Retinal pigment epithelial cell (primary cell): ENCODE data around the gene FAM162A.

ENCODE experiments used
- DNase-seq: peaks from one replicate; pipeline ENCODE4 v3.0.0-alpha.2; 2010; ENCODE audit warnings: low read depth
- H3K4me3 ChIP-seq: 2 replicates; pipeline ENCODE4 v1.5.1; 2011; ENCODE audit warnings: mild to moderate bottlenecking, low read length, control low read depth, moderate library complexity
- CTCF ChIP-seq: conservative IDR thresholded peaks from 2 replicates; pipeline ENCODE4 v1.5.1; 2011; ENCODE audit warnings: low read depth, low read length, control low read depth, inconsistent platforms

Gene FAM162A

GRCh38 chr3:122387709-122388108, 3.7 kb downstream of the FAM162A start:
- TF ChIP-seq CTCF: no peak
- H3K4me3 ChIP-seq: no peak overlapping the region
- DNase-seq: no peak

- no peak for DNase-seq
- H3K4me3 ChIP-seq: no peak overlapping the region
- no peak for TF ChIP-seq CTCF
Observed at GRCh38 chr3:122389197-122389596, 5.2 kb downstream of the FAM162A start.

- TF ChIP-seq CTCF: no peak
- no peak for DNase-seq
- no peak overlapping the region for H3K4me3 ChIP-seq
Observed at GRCh38 chr3:122389892-122390291, 5.9 kb downstream of the FAM162A start.

- TF ChIP-seq CTCF: no peak
- DNase-seq: no peak
- H3K4me3 ChIP-seq: no peak overlapping the region
Observed at GRCh38 chr3:122390665-122391064, 6.7 kb downstream of the FAM162A start.

- DNase-seq: no peak
- no peak for TF ChIP-seq CTCF
Observed at GRCh38 chr3:122391681-122392446, 7.9 kb downstream of the FAM162A start.

GRCh38 chr3:122392868-122393844, 9.2 kb downstream of the FAM162A start:
- no peak overlapping the region for H3K4me3 ChIP-seq
- DNase-seq: no peak
- TF ChIP-seq CTCF: peak; percentile 72

More at GRCh38 chr3:122391681-122392446, 7.9 kb downstream of the FAM162A start:
- H3K4me3 ChIP-seq: no peak overlapping the region
